ENCODE data around the gene WDR89. TPM values are rescaled to one million over a fixed set of nuclear protein-coding genes. Genes with fewer than 3 reads are reported as not detected.

The WDR89 gene
- total and polyA plus RNA-seq, 7 donors: 5.9 to 12.3 (median 9.7) TPM

- Histone ChIP-seq H3K4me1 (no peaks in the 10 kb centered on the region), H3K36me3 (ENCODE audit: insufficient read depth in 1 of 2, low read depth in 1 of 2) (no peaks in the 10 kb centered on the region), H3K4me3 (no peak overlapping the region), H3K27me3 (ENCODE audit: insufficient read depth in 3 of 3, low read length in 2 of 3) (no peaks in the 10 kb centered on the region), H3K9me3 (no peaks in the 10 kb centered on the region), H3K27ac (no peak overlapping the region)
- WGBS, 3 donors: 71 to 74% (median 72%) methylated on average over 4 of the region's 4 CpGs
- ATAC-seq: no peak
- intact Hi-C loops (cut with DNase I): no loop called here
- DNase-seq: no peak
- TF ChIP-seq CTCF (IDR thresholded peaks at IDR 0.05): no peak
These were observed 68.1 kb downstream of the WDR89 start for GRCh38 chr14:63573581-63573980.

GRCh38 chr14:63565448-63565847, 76.2 kb downstream of the WDR89 start:
- Histone ChIP-seq H3K9me3 (no peaks in the 10 kb centered on the region), H3K27me3 (ENCODE audit: insufficient read depth in 3 of 3, low read length in 2 of 3) (no peaks in the 10 kb centered on the region), H3K36me3 (ENCODE audit: insufficient read depth in 1 of 2, low read depth in 1 of 2) (no peaks in the 10 kb centered on the region), H3K4me3 (no peak overlapping the region), H3K4me1 (no peaks in the 10 kb centered on the region), H3K27ac (no peak overlapping the region)
- ATAC-seq: no peak
- intact Hi-C loops (cut with DNase I): no loop called here
- 89 to 96% (median 91%) methylated on average over 3 of the region's 3 CpGs for WGBS, 3 donors
- DNase-seq: no peak
- no peak for TF ChIP-seq CTCF (IDR thresholded peaks at IDR 0.05)

GRCh38 chr14:63564318-63564717, 77.4 kb downstream of the WDR89 start:
- intact Hi-C loops (cut with DNase I): no loop called here
- H3K27ac ChIP-seq: no peak overlapping the region
- WGBS, 3 donors: 14 to 17% (median 17%) methylated on average over 1 of the region's 1 CpG
- no peaks in the 10 kb centered on the region for H3K9me3 ChIP-seq
- H3K36me3 ChIP-seq (ENCODE audit: insufficient read depth in 1 of 2, low read depth in 1 of 2): no peaks in the 10 kb centered on the region
- no peaks in the 10 kb centered on the region for H3K4me1 ChIP-seq
- DNase-seq (no peak), ATAC-seq (no peak)
- TF ChIP-seq CTCF (IDR thresholded peaks at IDR 0.05): no peak
- H3K4me3 ChIP-seq: no peak overlapping the region
- no peaks in the 10 kb centered on the region for H3K27me3 ChIP-seq (ENCODE audit: insufficient read depth in 3 of 3, low read length in 2 of 3)

GRCh38 chr14:63563370-63564026, 78.2 kb downstream of the WDR89 start:
- no peak for DNase-seq
- H3K27ac ChIP-seq: no peak overlapping the region
- TF ChIP-seq CTCF (IDR thresholded peaks at IDR 0.05): no peak
- no peaks in the 10 kb centered on the region for H3K4me1 ChIP-seq
- H3K4me3 ChIP-seq: no peak overlapping the region
- ATAC-seq: no peak
- intact Hi-C loops (cut with DNase I): no loop called here
- H3K27me3 ChIP-seq (ENCODE audit: insufficient read depth in 3 of 3, low read length in 2 of 3): no peaks in the 10 kb centered on the region
- no peaks in the 10 kb centered on the region for H3K9me3 ChIP-seq
- no peaks in the 10 kb centered on the region for H3K36me3 ChIP-seq (ENCODE audit: insufficient read depth in 1 of 2, low read depth in 1 of 2)
- whole genome bisulfite sequencing, 3 donors: 77 to 82% (median 82%) methylated on average over 7 of the region's 7 CpGs

- Histone ChIP-seq H3K9me3 (no peaks in the 10 kb centered on the region), H3K27me3 (ENCODE audit: insufficient read depth in 3 of 3, low read length in 2 of 3) (no peaks in the 10 kb centered on the region), H3K4me3 (no peak overlapping the region), H3K27ac (no peak overlapping the region), H3K36me3 (ENCODE audit: insufficient read depth in 1 of 2, low read depth in 1 of 2) (no peaks in the 10 kb centered on the region), H3K4me1 (no peaks in the 10 kb centered on the region)
- DNase-seq: no peak
- no peak for ATAC-seq
- no peak for TF ChIP-seq CTCF (IDR thresholded peaks at IDR 0.05)
- intact Hi-C loops (cut with DNase I): no loop called here
- 82 to 92% (median 86%) methylated on average over 3 of the region's 3 CpGs for WGBS, 3 donors
These were observed 79.3 kb downstream of the WDR89 start for GRCh38 chr14:63562405-63562804.

Data from psoas muscle (tissue), 8 donors.